EL (cell line): ENCODE data around the gene KNDC1.
"Not testable (repeated sequence)": the region's sequence is repeated elsewhere in the genome, so short reads cannot be mapped to it uniquely, and the experiment has no call there.

ENCODE experiments used
- DNase-seq: peaks from one replicate; pipeline ENCODE4 v3.0.0-alpha.2; 2016

The KNDC1 gene

GRCh38 chr10:133209117-133209516 is 49.1 kb downstream of the KNDC1 start:
- DNase-seq, result no peak

- no peak for DNase-seq
These were observed 49.6 kb downstream of the KNDC1 start for GRCh38 chr10:133209641-133210040.

GRCh38 chr10:133210398-133211140 is 50.5 kb downstream of the KNDC1 start:
- DNase-seq, result no peak

- no peak for DNase-seq
These were observed 51.3 kb downstream of the KNDC1 start for GRCh38 chr10:133211141-133211830.

GRCh38 chr10:133211959-133212852 is 52.2 kb downstream of the KNDC1 start:
- no peak for DNase-seq

- DNase-seq, result no peak
These were observed 53.0 kb downstream of the KNDC1 start for GRCh38 chr10:133212853-133213494.

- DNase-seq, result no peak
These were observed 53.8 kb downstream of the KNDC1 start for GRCh38 chr10:133213641-133214467.

- no peak for DNase-seq
These were observed 54.7 kb downstream of the KNDC1 start for GRCh38 chr10:133214468-133215410.

GRCh38 chr10:133215586-133215985 is 55.6 kb downstream of the KNDC1 start:
- no peak for DNase-seq

- no peak for DNase-seq
These were observed 56.8 kb downstream of the KNDC1 start for GRCh38 chr10:133216776-133217175.

GRCh38 chr10:133217800-133218589 is 58.0 kb downstream of the KNDC1 start:
- DNase-seq, result no peak

GRCh38 chr10:133218891-133219290 is 58.9 kb downstream of the KNDC1 start:
- DNase-seq, result no peak

GRCh38 chr10:133219782-133220181 is 59.8 kb downstream of the KNDC1 start:
- DNase-seq, result no peak

- DNase-seq, result no peak
These were observed 61.3 kb downstream of the KNDC1 start for GRCh38 chr10:133221331-133221730.

- not testable (repeated sequence) for DNase-seq
These were observed 61.7 kb downstream of the KNDC1 start for GRCh38 chr10:133221756-133222155.

- no peak for DNase-seq
These were observed 64.1 kb downstream of the KNDC1 start for GRCh38 chr10:133224076-133224475.

GRCh38 chr10:133224756-133225372 is 64.8 kb downstream of the KNDC1 start:
- DNase-seq, result no peak

GRCh38 chr10:133225707-133226191 is 65.7 kb downstream of the KNDC1 start:
- no peak for DNase-seq

GRCh38 chr10:133226251-133226808 is 66.3 kb downstream of the KNDC1 start:
- no peak for DNase-seq
